Left renal cortex interstitium (tissue), 4 donors: Measurements from ENCODE around the gene ZNF423. TPM values are rescaled to one million over a fixed set of nuclear protein-coding genes. Genes with fewer than 3 reads are reported as not detected.

Source experiments
- DNase-seq, 4 donors: peaks; one replicate each; pipeline ENCODE4 v3.0.0-alpha.2; 2013; ENCODE audit warnings: low read depth in 4 of 4, low spot score in 2 of 4, missing footprints in 1 of 4
- polyA plus RNA-seq, 4 donors: library from polyadenylated mRNA; unstranded; fragments of 120-200 nt; gene quantifications; one replicate each; pipeline ENCODE4 v1.2.1, GENCODE V29; 2013; ENCODE audit not compliant: insufficient read length in 4 of 4

The ZNF423 gene
- polyA plus RNA-seq, 4 donors, result 24.0 to 32.5 (median 28.8) TPM

DNA sequence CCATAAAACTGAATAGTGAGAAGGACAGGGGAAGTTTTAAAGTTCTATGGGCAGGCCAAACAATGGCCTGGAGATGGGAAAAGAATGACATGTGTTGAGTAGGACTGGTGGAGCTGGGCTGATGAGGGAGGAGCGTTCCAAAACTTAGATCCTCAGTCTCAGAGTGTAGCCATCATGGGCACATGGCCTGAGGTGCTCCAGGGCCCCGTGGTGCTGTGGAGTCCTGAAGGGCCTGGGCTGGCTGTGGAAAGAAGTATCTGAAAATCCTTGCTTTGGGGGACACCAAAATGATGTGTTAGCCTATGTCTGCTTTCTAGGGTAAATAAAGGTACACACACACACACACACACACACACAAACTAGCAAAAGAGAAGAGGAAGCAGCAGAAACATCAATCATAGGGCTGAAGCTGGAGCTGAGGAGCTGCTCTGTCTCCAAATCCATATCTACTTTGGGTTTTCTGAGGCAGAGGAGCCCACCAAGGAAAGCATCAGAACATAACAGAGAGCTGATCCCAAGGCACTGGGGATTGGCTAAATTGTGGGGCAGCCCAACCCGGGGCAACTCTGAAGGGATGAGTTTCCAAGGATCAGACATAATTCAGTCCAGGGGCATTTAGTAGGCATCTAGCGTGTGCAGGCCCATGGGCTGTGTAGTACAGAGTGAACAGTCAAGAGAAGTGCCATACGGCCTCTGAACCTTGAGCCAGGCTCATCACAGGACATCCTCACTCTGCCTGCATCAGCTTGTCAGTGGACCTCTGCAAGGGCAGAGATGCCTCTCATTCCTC is 397.1 kb downstream of the ZNF423 start:
- DNase-seq, result no peak

DNA sequence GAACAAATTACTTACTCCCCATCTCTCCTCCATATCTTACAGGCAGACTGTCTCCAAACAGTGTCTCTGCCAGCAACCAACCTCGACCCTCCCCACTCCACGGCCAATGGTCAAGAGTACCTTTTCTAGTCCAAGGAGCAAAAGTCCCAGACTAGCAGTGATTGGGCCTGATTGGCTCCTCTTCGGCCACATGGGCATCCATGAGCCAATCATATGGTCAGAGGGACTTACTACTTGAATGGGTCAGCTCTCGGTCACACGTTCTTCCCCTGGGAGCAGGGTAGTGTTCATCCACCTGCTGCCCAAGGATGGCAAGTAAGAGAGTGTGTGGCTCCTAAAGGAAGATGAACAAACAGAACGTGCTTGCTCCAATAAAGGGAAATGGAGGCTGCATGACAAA is 397.7 kb downstream of the ZNF423 start:
- DNase-seq, result no peak

DNA sequence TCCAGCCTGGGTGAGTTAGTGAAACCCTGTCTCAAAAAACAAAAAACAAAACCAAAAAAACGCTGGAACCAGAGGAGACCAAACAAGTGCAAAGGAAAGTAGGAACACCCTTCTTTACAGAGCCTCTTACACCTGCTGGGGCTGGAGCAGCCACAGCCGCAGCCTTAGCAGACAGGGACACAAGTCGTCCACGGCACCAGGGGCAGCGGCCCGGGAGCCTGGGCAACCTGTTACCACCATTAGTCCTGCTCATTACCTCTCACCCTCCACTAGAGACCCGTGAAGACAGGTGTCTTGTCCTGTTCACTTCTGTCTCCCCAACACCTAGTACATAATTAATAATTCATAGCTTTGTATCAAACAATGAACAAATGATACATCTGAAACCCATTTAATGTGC is 398.7 kb downstream of the ZNF423 start:
- DNase-seq, result no peak

DNA sequence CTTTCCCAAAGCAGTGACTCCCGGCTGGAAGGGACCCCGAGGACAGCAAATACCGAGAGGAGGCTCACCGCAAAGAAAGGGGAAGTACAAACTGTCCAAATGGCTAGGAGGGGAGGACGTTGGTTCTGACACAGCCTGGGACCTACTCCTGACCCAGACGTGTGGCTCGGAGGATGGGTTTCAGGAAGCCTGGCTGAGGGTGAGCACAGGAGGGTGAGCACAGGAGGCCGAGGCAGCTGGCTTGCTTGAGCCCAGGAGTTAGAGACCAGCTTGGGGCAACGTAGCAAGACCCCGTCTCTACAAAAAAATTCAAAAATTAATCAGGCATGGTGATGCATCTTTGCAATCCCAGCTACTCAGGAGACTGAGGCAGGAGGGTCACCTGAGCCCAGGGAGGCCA is 399.1 kb downstream of the ZNF423 start:
- no peak for DNase-seq

DNA sequence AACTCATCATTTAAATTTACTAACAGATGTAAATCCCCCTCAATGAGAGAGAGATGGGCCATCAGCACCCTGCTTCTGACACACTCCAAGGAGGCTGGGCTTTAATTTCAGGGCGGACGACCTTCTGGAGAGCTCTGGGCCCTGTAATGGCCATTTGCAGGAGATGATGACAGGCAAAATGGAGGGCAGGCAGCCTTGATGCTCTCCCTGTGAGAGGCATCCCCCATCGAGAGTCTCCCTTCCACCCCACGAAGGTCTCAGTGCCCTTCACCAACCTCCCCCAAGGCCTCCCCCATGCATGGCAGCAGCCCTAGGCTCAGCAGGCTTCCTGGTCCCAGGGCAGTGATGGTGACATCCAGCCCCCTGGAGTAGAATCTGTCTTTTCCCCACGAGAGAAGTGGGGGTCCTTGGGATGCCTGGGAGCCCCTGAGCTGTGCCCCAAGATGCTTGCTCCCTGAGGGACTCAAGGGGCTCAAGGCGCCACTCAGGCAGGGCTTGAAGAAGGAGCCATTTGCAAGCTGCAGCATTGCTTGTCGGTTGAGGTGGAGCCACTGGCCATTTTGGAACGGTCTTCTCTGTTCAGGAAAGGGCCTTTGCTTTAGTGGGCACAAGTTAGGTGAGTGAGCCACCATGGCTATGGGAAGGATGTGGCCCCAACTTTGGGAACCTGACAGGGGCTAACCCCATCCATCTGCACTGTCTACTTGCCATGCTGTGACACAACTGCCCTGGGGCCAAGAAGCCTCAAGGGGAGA is 399.7 kb downstream of the ZNF423 start:
- DNase-seq, result no peak

DNA sequence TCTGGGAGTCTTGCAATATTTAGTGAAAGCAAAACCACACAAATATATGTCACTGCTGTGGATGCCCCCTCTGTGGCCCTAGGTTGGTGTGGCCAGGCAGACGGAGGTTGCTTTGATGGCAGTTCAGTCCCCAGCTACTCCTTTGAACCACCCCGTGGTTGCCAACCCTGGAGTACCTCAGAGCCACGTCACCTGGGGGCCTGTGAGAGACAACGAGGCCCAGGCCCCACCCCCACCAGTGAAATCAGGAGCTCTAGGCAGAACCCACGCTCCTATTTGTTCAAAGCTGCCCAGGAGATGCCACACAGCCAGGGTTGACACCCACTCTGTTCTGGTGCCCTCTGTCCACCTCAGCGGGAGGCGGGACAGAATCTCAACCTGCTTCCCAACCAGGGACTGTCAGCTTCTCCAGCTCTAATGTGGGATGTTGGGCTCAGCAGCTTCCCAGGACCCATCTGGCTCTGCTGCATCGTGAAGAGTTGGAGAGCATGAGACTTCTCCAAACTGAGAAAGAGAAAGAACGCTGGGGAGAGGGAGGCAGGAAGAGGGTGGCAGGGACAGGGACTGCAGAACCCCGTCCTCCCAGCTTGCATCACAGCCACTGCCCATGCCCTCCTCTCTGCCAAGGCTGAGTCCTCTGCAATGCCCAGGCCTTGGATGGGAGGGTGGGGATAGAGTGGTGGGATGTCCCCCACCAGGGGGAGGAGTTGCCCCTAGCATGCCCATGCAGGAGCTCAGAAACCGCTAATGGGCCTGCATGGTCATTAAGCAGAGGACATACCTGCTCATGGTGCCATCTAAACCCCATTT is 400.5 kb downstream of the ZNF423 start:
- no peak for DNase-seq

DNA sequence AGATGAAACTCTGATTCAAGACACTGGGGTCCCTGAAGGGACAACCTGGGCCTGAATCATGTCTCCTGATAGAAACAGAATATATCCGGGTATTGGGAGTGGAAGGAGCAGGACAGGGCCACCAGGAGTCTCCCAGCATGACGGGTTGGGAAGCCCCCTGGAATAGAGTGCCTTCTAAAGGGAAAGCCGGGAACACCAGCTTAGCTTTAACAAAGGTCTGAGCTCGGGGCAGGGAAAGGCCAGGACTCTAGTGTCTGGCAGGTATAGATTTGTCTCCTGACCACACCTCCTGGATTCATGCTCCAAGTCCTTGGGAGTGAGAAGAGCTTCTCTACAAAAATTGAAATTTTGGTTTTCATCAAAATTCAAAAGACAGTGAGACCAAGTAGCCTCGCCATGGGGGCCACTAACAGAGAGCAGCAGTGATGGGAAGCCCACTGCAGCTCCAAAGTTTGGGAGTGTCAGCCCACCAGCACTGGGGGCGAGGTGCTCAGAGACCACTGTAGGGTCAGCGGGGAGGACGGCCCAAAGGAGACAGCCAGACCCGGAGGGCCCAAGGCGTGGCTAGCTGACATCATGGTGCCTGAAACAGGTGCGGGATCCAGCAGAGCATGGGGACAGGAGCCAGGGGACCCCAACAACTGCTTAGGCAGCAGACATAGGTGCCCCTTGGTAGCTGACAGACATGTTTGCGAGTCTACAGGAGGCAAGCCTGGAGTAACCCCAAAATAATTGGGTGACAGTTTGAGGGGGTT is 401.3 kb downstream of the ZNF423 start:
- no peak for DNase-seq

DNA sequence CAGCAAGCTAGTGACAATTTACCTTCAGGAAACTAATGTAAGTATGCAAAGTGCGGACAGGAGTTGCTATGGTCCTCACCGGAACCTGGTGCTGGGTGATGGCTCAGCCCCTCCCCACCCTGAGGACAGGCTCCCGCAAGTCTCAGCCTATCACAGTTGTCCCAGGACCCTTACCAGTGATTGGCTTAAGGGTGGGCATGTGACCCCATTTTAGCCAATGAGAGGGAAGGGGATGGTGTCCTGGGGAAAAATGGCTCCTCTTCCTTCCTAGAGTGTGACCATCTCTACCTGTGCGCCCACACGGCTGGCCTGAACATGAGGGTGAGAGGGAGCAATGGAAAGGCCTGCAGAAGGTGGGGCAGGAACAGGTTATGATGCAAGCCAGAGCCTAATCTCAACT is 401.9 kb downstream of the ZNF423 start:
- no peak for DNase-seq

DNA sequence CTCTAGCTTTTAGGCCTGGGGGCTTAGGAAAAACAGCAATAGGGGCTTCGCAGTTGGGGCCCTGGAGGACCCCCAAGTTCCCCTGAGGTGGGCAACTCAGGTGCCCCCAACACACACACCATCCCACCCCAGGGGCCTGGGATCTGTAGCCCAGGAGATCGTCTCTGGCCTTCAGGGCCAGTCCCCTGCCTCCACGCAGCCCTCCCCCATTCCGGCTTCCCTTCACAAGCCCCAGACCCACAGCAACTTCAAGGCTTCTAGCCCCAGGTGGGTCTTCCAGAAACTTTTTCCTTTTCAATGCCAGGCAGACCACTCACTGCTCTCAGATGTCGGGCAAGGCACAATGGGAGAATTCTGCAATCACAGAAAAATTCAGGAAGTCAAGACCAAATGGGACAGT is 402.9 kb downstream of the ZNF423 start:
- DNase-seq, result no peak

DNA sequence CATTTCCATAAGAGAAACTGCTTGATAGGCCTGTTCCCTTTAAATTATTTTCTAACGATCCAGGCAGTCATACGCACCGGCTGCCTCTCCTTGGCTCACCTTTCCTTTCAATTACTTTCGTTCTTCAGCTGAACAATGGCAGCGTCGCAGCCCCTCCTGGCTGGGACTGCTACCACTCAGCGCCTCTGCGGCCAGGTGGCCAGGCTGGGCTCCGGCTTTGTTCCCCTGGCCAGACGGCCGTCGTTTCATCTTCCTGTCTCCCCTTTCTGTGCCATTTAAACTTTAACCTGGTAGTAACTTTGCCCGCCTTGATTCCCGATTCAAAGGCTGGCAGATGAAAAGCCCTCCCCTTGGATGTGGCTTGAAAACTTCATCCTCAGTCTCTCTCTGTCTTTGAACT is 403.3 kb downstream of the ZNF423 start:
- no peak for DNase-seq

DNA sequence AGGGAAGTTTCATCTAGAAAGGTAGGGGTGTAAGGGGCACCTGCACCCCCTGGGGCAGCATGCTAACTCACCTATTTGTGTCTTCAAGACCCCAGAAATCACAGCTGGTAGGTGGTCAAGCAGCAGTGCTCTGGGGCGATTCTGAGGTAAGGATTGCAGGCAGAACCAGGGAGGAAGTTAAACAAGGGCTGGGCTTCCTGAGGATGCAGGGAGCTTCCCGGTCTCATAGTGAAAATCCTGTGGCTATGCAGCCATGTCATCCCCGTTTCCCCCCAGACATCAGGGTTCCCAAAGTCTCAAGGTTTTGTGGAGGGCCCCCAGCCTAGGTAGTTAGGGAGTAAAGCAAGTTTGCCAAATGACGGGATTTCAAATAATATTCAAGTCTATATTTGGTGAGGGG is 403.8 kb downstream of the ZNF423 start:
- DNase-seq, result no peak

DNA sequence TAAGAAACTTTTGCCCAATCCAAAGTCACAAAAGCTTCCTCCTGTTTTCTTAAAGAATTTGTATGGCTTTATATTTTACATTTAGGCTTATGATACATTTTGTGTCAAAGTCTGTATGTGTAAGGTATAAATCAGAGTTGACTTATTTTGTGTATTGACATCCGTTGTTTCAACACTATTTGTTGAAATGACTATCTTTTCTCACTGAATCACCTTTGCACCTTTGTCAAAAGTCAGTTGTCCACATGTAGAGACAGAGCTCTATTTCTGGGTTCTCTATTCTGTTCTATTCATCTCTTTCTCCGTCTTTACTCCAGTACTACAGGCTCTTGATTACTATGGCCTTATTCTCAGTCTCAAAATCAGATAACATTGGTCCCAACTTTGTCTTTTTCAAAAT is 409.1 kb downstream of the ZNF423 start:
- no peak for DNase-seq

DNA sequence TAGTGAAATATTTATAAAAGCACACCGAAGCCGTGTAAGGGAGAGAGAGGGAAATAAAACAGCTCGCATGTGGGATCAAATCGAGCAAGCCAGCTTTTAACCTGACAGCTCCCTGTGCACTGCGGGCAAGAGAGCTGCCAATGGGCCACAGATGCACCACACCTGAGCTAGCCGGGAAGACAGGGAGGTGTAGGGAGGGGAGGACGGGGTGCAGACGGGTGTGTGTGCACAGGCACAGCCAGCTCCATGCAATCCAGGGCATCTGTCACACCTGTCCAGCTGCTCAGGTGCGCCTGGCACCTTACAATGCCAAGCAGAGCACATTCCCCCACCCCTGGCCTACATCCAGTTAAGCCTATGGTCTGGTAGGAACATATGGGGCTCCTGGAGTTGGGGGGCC is 412.3 kb downstream of the ZNF423 start:
- DNase-seq, result no peak

DNA sequence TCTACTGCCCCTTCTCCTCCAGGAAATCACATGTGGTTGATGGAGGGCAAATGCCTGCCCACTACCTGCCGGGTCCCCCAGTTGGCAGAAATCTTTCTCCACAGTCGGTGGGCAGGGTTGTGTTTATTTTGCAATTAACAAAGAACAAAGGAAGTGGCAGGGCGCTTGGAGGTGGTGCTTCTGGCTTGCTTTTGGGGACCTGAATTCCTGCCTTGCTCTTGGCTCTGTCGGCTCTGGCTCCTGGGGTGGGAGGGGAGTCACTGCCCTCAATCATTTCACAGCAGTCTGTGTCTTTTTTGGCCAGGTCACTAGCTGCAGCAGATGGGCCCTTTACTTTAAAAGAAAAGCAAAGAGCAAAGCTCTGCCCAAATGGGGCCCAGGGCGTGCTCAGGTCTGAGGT is 413.1 kb downstream of the ZNF423 start:
- no peak for DNase-seq

DNA sequence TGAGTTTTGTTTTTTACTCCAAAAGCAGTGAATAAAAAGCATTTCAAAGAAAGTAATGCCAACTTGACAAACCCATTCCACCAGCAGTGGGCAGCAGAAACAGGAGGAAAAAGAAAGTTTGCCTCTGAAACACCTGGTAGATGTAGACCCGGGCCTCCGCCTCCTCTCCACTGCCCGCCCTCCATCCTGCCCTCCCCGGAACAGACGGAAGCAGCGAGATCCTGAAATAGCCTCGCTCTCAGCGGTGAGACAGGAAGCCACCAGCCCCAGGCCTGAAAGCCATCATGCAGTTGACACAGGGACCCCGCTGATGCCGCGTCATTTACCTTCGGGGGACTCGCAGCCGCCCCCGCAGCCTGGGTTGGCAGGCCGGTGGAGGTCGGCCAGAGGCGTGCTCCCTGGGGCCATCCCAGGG is 414.5 kb downstream of the ZNF423 start:
- peak in 2 of 4 donors; percentile 51 to 52 for DNase-seq

DNA sequence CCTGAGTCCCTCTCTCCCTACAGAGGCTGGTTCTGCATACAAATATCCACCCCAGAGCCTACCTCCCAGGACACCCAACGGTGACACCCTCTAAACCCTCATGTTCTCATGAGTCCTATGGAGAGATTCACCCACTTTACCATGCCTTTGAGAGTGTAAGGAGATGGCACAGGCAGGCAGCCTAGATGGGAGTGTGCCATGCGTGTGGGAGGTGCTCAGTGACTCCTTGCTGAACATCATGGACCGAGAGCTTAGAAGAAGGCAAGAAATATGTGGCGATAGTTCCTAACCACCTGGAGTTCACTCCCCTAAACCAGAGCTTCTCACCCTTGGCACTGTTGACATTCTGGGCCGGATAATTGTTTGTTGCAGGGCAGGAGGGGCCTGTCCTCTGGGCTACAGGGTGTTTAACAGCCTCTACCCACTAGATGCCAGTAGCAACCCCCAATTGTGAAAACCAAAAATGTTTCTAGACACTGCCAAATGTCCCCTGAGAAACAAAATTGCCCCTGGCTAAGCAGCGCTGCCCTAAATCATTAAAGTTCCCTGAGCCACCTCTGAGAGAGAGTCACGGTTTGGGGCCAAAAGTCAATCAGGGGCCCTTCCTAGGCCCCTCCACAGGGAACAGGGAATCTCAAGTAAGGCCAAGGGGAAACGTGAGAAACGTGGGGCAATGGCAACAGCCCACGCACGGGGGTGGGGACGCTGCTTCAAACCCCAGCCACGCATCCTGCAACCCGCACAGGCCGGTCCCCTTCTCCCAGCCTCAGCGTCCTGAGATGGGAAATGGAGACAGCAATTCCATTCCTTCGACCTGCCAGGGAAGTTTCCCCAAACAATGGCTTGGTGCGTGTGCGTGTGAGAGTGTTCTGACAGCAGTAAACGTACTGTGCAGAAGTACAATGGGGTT is 415.5 kb downstream of the ZNF423 start:
- no peak for DNase-seq

DNA sequence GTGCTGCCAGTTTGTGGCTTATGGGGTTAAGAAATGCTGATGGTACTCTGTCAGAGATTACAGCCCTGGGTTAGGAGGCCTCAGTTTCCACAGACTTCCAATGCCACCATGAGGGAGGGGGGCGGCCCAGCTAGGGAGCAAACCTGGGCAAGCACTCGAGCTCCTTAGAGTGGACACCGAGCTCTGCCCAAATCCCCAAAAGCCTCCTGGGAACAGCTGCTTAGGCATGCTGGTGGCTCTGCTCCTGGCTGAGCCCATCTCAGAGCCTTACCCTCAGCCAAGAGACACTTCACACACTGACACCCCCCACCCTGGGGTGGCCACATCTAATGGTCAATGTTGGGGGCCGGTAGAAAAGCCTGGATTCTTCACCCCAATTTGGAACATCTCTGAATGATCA is 416.2 kb downstream of the ZNF423 start:
- no peak for DNase-seq

DNA sequence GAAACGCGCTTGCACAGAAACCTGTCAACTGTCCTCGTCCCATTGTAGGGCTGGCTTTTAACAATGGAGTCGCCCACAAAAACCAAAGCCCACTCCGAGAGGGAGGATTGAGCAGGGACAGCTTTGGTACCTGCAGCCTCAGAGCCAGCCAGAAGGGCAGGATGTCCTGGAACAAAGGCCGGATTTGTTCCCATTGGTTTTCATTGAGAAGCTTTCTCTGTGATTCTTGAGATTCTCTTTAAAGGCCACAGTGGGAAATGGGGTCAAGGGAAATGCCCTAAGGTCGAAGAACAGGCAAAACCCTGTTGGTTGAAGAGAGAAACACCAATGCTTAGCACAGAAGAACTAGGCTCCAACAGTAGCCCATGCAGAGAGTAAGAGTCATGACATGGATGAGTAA is 416.9 kb downstream of the ZNF423 start:
- no peak for DNase-seq
